ENCODE results near the gene ARSK. TPM values are rescaled to one million over a fixed set of nuclear protein-coding genes. Genes with fewer than 3 reads are reported as not detected.

ARSK gene
- total RNA-seq, 1 experiment from 2014 or later = 10.2 TPM

DNA sequence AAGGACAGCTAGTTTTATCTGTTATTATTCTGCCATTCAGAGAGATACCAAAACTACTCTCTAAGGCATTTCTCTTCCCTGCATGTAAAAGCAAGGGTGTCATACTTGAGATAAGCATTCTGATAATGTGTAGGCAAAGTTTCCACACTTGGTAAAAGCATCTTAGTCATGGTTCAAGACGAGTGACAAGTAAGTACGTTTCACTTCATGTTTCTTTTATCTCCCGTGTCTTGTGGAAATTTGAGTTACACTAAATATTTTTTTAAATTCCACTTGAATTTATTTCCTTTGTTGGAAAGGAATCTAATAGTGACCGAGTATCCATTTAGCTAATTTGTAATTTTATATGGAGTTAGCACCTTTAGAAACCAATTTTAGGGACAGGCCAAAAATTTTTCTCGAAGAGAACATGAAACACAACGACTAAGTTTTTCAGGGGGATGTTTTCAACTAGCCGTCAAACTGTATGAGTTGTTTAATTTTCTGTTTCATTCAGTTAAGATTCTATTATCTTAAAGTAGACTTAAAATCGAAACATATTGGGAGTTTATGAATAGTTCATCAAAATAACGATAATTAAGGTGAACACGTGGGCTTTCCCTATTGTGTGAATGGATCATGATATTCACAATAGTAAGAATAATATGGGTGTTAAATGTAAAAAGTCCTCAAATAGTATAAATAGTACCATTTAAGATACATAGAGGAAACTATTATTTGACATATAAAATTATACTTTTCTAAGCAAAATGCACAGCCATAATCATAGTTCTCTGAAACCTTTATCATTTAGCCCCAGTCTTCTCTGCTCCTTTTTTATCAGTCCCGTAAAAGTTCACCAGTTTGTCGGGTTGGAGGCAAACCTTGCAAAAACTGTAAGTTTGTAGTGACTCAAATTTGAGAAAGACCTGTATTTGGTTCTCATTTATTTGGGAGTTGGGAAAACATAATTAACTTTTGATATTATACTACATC lies 93.3 kb downstream of the ARSK start:
- DNase-seq (ENCODE audit: low spot score) = no peak

DNA sequence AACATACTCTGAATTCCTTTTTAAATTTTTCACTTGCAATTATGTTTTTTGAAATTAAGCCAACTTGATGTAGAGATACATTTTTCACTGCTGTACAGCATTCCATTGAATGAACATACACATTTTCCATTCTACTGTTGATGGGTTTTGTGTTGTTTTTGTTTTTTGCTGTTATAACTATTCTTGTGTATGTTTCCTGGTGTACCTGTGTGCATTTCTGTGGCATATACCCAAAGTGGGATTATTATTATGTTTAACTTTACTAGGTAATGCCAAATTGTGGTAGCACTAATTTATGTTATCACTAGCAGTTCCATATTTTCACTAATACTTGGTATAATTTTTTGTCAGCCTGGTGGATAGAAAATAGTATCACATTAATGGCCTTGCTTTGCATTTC lies 94.4 kb downstream of the ARSK start:
- no peak for DNase-seq (ENCODE audit: low spot score)

DNA sequence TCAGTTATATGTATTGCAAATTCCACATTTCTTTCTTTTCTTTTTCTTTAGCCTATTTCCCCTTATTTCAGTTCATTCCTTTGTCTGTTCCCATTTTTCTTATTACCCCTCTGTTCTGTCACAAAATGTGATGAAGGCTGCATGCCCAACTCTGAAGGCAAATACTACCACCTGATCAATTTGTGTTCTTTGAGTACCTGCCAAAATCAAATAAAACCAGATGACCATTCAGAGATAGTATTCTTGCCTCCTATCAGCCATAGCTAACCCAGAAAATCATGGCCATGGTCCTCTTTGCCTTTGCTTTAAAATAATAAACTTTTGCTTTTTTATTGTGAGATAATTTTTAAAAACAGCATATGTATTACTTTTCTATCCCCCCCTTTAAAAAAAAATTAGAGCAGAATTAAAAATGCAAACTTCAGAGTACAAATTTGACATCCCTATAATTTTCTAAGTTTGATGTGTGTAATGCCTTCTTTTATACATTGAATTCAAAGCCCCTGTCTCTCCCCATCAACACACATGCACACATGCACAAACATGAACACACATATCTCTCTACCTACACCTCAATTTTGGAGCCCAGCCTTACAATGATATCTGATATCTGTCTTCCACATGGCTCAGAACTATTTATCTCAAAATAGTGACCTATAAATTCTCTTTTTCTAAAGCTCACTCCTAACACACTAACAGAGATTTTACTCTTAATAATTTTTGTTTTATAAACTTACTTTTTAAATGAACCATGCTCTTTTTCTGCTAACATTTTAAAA lies 95.1 kb downstream of the ARSK start:
- no peak for DNase-seq (ENCODE audit: low spot score)

DNA sequence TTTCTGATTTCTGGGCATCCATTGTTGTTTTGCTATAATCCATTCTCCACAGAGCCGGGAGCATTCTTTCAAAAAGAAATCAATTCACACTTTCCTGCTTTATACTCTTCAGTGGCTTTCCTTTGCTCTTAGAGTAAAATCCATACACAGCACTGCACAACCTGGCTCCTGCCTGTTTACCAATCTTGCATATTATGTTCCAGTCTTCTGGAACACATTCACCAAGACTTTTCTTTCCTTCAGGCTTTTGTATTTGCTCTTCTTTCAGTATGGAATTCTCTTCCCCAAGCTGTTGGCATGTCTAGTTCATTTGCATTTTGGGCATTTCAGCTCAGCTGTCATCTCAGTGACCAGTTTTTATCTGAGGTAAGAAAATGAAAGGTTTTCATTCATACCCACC lies 97.9 kb downstream of the ARSK start:
- DNase-seq (ENCODE audit: low spot score) = no peak

DNA sequence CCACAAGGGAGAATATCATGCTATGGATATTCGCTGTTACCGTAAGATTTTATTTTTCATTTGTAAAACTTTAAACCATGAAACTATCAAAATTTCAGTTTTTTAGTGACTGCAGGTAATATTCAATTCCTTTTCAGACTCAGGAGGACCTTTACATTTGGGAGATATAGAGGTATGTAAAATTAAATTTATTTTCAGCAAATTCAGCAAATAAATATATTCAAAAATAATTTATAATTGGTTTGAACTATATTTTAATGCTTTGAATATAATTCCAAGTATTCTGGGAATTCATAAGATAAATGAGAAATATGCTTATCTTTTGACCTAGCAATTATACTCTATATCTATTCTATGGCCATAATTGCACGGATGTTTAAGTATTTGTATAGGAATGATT lies 99.3 kb downstream of the ARSK start:
- no peak for DNase-seq (ENCODE audit: low spot score)

Other genes starting within 250 kb of the ARSK start
- 0.23 TPM in 1 of 2 replicates, not detected in the other for gene FAM81B, start 163.7 kb upstream of the ARSK start, total RNA-seq (2014; rRNA removed; shearing (Covaris generic))
- gene SKIC3, start 124 bp upstream of the ARSK start, total RNA-seq (2014; rRNA removed; shearing (Covaris generic)) = 34.4 and 45.4 TPM in 2 replicates
- not detected in 2 replicates for gene GPR150, start 65.0 kb downstream of the ARSK start, total RNA-seq (2014; rRNA removed; shearing (Covaris generic))
- 1.5 and 2.2 TPM in 2 replicates for gene RFESD, start 91.7 kb downstream of the ARSK start, total RNA-seq (2014; rRNA removed; shearing (Covaris generic))
- gene SPATA9, start 127.9 kb downstream of the ARSK start, total RNA-seq (2014; rRNA removed; shearing (Covaris generic)) = 0.45 TPM in 1 of 2 replicates, not detected in the other
- 105 and 134 TPM in 2 replicates for gene RHOBTB3, start 176.2 kb downstream of the ARSK start, total RNA-seq (2014; rRNA removed; shearing (Covaris generic))

Data from H4 (cell line).